ENCODE data around the gene IGLL1.
A peak's percentile ranks its signal among the peaks of the same experiment; 100 is the strongest.

DNA sequence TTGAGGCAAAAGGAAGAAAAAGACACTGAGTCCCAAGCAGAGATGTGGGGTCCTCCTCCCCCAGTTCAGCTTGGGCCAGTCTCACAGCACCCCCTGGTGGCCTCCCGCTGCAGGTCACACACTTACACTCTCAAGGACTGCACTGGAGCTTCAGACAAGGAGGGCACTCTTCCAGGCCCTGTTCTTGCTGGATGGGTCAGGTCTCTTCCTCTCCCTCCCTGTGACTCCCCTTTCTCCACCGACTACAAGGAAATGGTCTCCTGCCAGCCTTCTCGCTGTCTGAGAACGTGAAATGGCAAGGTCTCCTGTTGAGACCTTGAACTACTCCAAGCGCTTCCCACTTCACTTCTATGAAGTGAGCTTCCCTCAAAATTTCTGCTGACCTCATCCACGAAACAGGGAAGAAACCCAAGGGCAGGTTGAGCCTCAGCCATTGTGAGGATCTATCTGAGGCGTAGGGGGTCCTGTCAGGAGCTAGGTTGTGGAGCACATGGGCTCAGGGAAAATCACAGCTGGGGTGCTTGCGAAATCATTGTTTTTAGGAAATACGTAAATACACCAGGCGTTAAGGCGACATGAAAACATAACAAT, 11.2 kb upstream of the IGLL1 start:
- peak; percentile 97 for TF ChIP-seq CTCF (IDR thresholded peaks at IDR 0.05; ENCODE audit: low read length)
- TF ChIP-seq EZH2 (IDR thresholded peaks at IDR 0.05; ENCODE audit: borderline replicate concordance, low read length): no peak

All from OCI-LY1 (cell line).